ENCODE data around the gene CAV2. TPM values are rescaled to one million over a fixed set of nuclear protein-coding genes. Genes with fewer than 3 reads are reported as not detected.

The CAV2 gene
- total RNA-seq, 2 experiments from 2014 or later, result not detected

GRCh38 chr7:116529250-116529649, 29.7 kb downstream of the CAV2 start:
- Mint-ChIP-seq H3K27ac (no peak overlapping the region), H3K4me3 (no peak overlapping the region), H3K27me3 (peaks cover 58% of the 10 kb centered on the region), H3K36me3 (ENCODE audit: low read depth) (no peaks in the 10 kb centered on the region), H3K4me1 (peaks cover 23% of the 10 kb centered on the region), H3K9me3 (no peaks in the 10 kb centered on the region)
- ChIA-PET CTCF (no interaction called here), POLR2A (no interaction called here)
- no peak for DNase-seq

- H3K9me3 Mint-ChIP-seq, result no peaks in the 10 kb centered on the region
- no peaks in the 10 kb centered on the region for H3K36me3 Mint-ChIP-seq (ENCODE audit: low read depth)
- H3K27ac Mint-ChIP-seq, result no peak overlapping the region
- POLR2A ChIA-PET, result no interaction called here
- no peak overlapping the region for H3K4me3 Mint-ChIP-seq
- peaks cover 49% of the 10 kb centered on the region for H3K27me3 Mint-ChIP-seq
- no peak for DNase-seq
- CTCF ChIA-PET, result no interaction called here
- H3K4me1 Mint-ChIP-seq, result peaks cover 14% of the 10 kb centered on the region
Observed at GRCh38 chr7:116530107-116530820, 30.7 kb downstream of the CAV2 start.

GRCh38 chr7:116532102-116532688, 32.7 kb downstream of the CAV2 start:
- CTCF ChIA-PET, result no interaction called here
- no peak for DNase-seq
- POLR2A ChIA-PET, result no interaction called here
- Mint-ChIP-seq H3K4me3 (no peak overlapping the region), H3K27me3 (peaks cover 32% of the 10 kb centered on the region), H3K36me3 (ENCODE audit: low read depth) (no peaks in the 10 kb centered on the region), H3K27ac (no peak overlapping the region), H3K9me3 (no peaks in the 10 kb centered on the region), H3K4me1 (no peaks in the 10 kb centered on the region)

- Mint-ChIP-seq H3K36me3 (ENCODE audit: low read depth) (no peaks in the 10 kb centered on the region), H3K4me1 (no peaks in the 10 kb centered on the region), H3K4me3 (no peak overlapping the region), H3K27me3 (peaks cover 22% of the 10 kb centered on the region), H3K9me3 (no peaks in the 10 kb centered on the region), H3K27ac (no peak overlapping the region)
- no peak for DNase-seq
- ChIA-PET CTCF (no interaction called here), POLR2A (no interaction called here)
Observed at GRCh38 chr7:116534790-116535189, 35.3 kb downstream of the CAV2 start.

GRCh38 chr7:116535416-116535815, 35.9 kb downstream of the CAV2 start:
- Mint-ChIP-seq H3K9me3 (no peaks in the 10 kb centered on the region), H3K36me3 (ENCODE audit: low read depth) (no peaks in the 10 kb centered on the region), H3K4me1 (no peaks in the 10 kb centered on the region), H3K27me3 (peaks cover 20% of the 10 kb centered on the region), H3K27ac (no peak overlapping the region), H3K4me3 (no peak overlapping the region)
- ChIA-PET POLR2A (no interaction called here), CTCF (interaction anchor here (1.1 kb wide), 1 partner anchor 9 kb away, joined by 3 read pairs; no protein-coding TSS in a partner anchor)
- no peak for DNase-seq

GRCh38 chr7:116538138-116538537, 38.6 kb downstream of the CAV2 start:
- Mint-ChIP-seq H3K4me1 (no peaks in the 10 kb centered on the region), H3K4me3 (no peak overlapping the region), H3K27me3 (peaks cover 10% of the 10 kb centered on the region), H3K9me3 (no peaks in the 10 kb centered on the region), H3K36me3 (ENCODE audit: low read depth) (no peaks in the 10 kb centered on the region), H3K27ac (no peak overlapping the region)
- ChIA-PET POLR2A (no interaction called here), CTCF (interaction anchor here (1.6 to 1.9 kb wide), 2 partner anchors 12 to 53 kb away, joined by 3 to 5 read pairs; no protein-coding TSS in a partner anchor)
- DNase-seq, result no peak

GRCh38 chr7:116539879-116540278, 40.3 kb downstream of the CAV2 start:
- Mint-ChIP-seq H3K4me1 (no peaks in the 10 kb centered on the region), H3K27ac (no peak overlapping the region), H3K36me3 (ENCODE audit: low read depth) (no peaks in the 10 kb centered on the region), H3K4me3 (no peak overlapping the region), H3K27me3 (peaks cover 12% of the 10 kb centered on the region), H3K9me3 (no peaks in the 10 kb centered on the region)
- ChIA-PET CTCF (no interaction called here), POLR2A (no interaction called here)
- DNase-seq, result no peak

- Mint-ChIP-seq H3K27me3 (peaks cover 15% of the 10 kb centered on the region), H3K36me3 (ENCODE audit: low read depth) (no peaks in the 10 kb centered on the region), H3K27ac (no peak overlapping the region), H3K4me3 (no peak overlapping the region), H3K9me3 (no peaks in the 10 kb centered on the region), H3K4me1 (no peaks in the 10 kb centered on the region)
- no peak for DNase-seq
- ChIA-PET CTCF (no interaction called here), POLR2A (no interaction called here)
Observed at GRCh38 chr7:116540743-116541142, 41.2 kb downstream of the CAV2 start.

GRCh38 chr7:116541951-116542350, 42.4 kb downstream of the CAV2 start:
- Mint-ChIP-seq H3K4me3 (no peak overlapping the region), H3K9me3 (no peaks in the 10 kb centered on the region), H3K4me1 (no peaks in the 10 kb centered on the region), H3K27ac (no peak overlapping the region), H3K27me3 (peaks cover 15% of the 10 kb centered on the region), H3K36me3 (ENCODE audit: low read depth) (no peaks in the 10 kb centered on the region)
- POLR2A ChIA-PET, result no interaction called here
- CTCF ChIA-PET, result interaction anchor here (1.1 kb wide), 1 partner anchor 16 kb away, joined by 3 read pairs; no protein-coding TSS in a partner anchor
- no peak for DNase-seq

GRCh38 chr7:116542618-116543017, 43.1 kb downstream of the CAV2 start:
- ChIA-PET CTCF (interaction anchor here (1.1 kb wide), 1 partner anchor 16 kb away, joined by 3 read pairs; no protein-coding TSS in a partner anchor), POLR2A (no interaction called here)
- no peaks in the 10 kb centered on the region for H3K36me3 Mint-ChIP-seq (ENCODE audit: low read depth)
- no peak overlapping the region for H3K27ac Mint-ChIP-seq
- H3K4me1 Mint-ChIP-seq, result no peaks in the 10 kb centered on the region
- H3K4me3 Mint-ChIP-seq, result no peak overlapping the region
- DNase-seq, result no peak
- H3K9me3 Mint-ChIP-seq, result no peaks in the 10 kb centered on the region
- peaks cover 15% of the 10 kb centered on the region for H3K27me3 Mint-ChIP-seq

GRCh38 chr7:116543664-116544063, 44.1 kb downstream of the CAV2 start:
- ChIA-PET CTCF (interaction anchor here (0.6 to 1.2 kb wide), 3 partner anchors 16 to 20 kb away, joined by 3 read pairs; no protein-coding TSS in a partner anchor), POLR2A (no interaction called here)
- no peaks in the 10 kb centered on the region for H3K4me1 Mint-ChIP-seq
- no peaks in the 10 kb centered on the region for H3K9me3 Mint-ChIP-seq
- no peak for DNase-seq
- H3K4me3 Mint-ChIP-seq, result no peak overlapping the region
- no peak overlapping the region for H3K27ac Mint-ChIP-seq
- no peaks in the 10 kb centered on the region for H3K36me3 Mint-ChIP-seq (ENCODE audit: low read depth)
- H3K27me3 Mint-ChIP-seq, result peaks cover 14% of the 10 kb centered on the region

GRCh38 chr7:116544487-116544886, 44.9 kb downstream of the CAV2 start:
- H3K9me3 Mint-ChIP-seq, result no peaks in the 10 kb centered on the region
- H3K4me1 Mint-ChIP-seq, result no peaks in the 10 kb centered on the region
- ChIA-PET CTCF (interaction anchor here (1.2 kb wide), 2 partner anchors 18 to 21 kb away, joined by 3 read pairs; no protein-coding TSS in a partner anchor), POLR2A (no interaction called here)
- no peak overlapping the region for H3K27ac Mint-ChIP-seq
- no peak for DNase-seq
- peaks cover 9% of the 10 kb centered on the region for H3K27me3 Mint-ChIP-seq
- H3K36me3 Mint-ChIP-seq (ENCODE audit: low read depth), result no peaks in the 10 kb centered on the region
- H3K4me3 Mint-ChIP-seq, result no peak overlapping the region

GRCh38 chr7:116545411-116545993, 46.0 kb downstream of the CAV2 start:
- DNase-seq, result no peak
- H3K4me1 Mint-ChIP-seq, result no peaks in the 10 kb centered on the region
- CTCF ChIA-PET, result no interaction called here
- POLR2A ChIA-PET, result no interaction called here
- H3K27ac Mint-ChIP-seq, result no peak overlapping the region
- H3K4me3 Mint-ChIP-seq, result no peak overlapping the region
- H3K27me3 Mint-ChIP-seq, result peaks cover 9% of the 10 kb centered on the region
- no peaks in the 10 kb centered on the region for H3K36me3 Mint-ChIP-seq (ENCODE audit: low read depth)
- H3K9me3 Mint-ChIP-seq, result no peaks in the 10 kb centered on the region

- Mint-ChIP-seq H3K9me3 (no peaks in the 10 kb centered on the region), H3K4me3 (no peak overlapping the region), H3K27me3 (peaks cover 8% of the 10 kb centered on the region), H3K4me1 (no peaks in the 10 kb centered on the region), H3K36me3 (ENCODE audit: low read depth) (no peaks in the 10 kb centered on the region), H3K27ac (no peak overlapping the region)
- DNase-seq, result no peak
- POLR2A ChIA-PET, result no interaction called here
- CTCF ChIA-PET, result no interaction called here
Observed at GRCh38 chr7:116546054-116546453, 46.5 kb downstream of the CAV2 start.

Data from activated CD4-positive, alpha-beta memory T cell treated with anti-CD3 and anti-CD28 coated beads, Interleukin-2, amount 10 ng/mL, durations not matched to agents 7 days and 5 days (primary cell).